Neural cell (in vitro differentiated cells): ENCODE data around the gene RPL26. TPM values are rescaled to one million over a fixed set of nuclear protein-coding genes. Genes with fewer than 3 reads are reported as not detected.

Experiments
- H2AFZ ChIP-seq: fragments of 200-600, 300-800 bp; sonication (generic), shearing (Covaris generic); 2 replicates; pipeline ENCODE4 v1.6.0; 2014; ENCODE audit warnings: low read depth, mild to moderate bottlenecking, antibody characterized with exemption, low read length, moderate library complexity
- H3F3A ChIP-seq: fragments of 200-600 bp; shearing (Covaris generic); 2 replicates; pipeline ENCODE4 v1.6.1; 2016; ENCODE audit warnings: mild to moderate bottlenecking, moderate library complexity, mixed read lengths, antibody characterized with exemption, low read length; ENCODE audit not compliant: insufficient read depth, poor library complexity, severe bottlenecking
- H3K27ac ChIP-seq: fragments of 200-600, 300-800 bp; sonication (generic), shearing (Covaris generic); 2 replicates; pipeline ENCODE4 v1.5.1; 2014; ENCODE audit warnings: mild to moderate bottlenecking, low read length, moderate library complexity
- H3K27me3 ChIP-seq: fragments of 300-800, 200-600 bp; sonication (generic), shearing (Covaris generic); 2 replicates; pipeline ENCODE4 v1.6.0; 2014; ENCODE audit warnings: mild to moderate bottlenecking, low read depth, low read length, moderate library complexity; ENCODE audit not compliant: insufficient read depth
- H3K36me3 ChIP-seq: fragments of 300-800, 200-600 bp; sonication (generic), shearing (Covaris generic); 2 replicates; pipeline ENCODE4 v1.5.1; 2014; ENCODE audit warnings: mild to moderate bottlenecking, antibody characterized with exemption, low read length, moderate library complexity; ENCODE audit not compliant: insufficient read depth
- H3K4me2 ChIP-seq: fragments of 300-800, 200-600 bp; sonication (generic), shearing (Covaris generic); 2 replicates; pipeline ENCODE4 v1.6.0; 2014; ENCODE audit warnings: mild to moderate bottlenecking, low read length
- H3K4me3 ChIP-seq: fragments of 300-800, 200-600 bp; sonication (generic), shearing (Covaris generic); 2 replicates; pipeline ENCODE4 v1.5.1; 2014; ENCODE audit warnings: mild to moderate bottlenecking, low read length, moderate library complexity
- H3K79me2 ChIP-seq: fragments of 200-600 bp; shearing (Covaris generic); replicated peaks from 2 replicates; pipeline ENCODE4 v1.6.0; 2014; ENCODE audit warnings: mild to moderate bottlenecking, low read length, moderate library complexity; ENCODE audit not compliant: insufficient read depth
- H3K9ac ChIP-seq: fragments of 300-800, 200-600 bp; sonication (generic), shearing (Covaris generic); 2 replicates; pipeline ENCODE4 v1.6.1; 2016; ENCODE audit warnings: mild to moderate bottlenecking, low read length, mixed read lengths
- H3K9me2 ChIP-seq: fragments of 200-600 bp; shearing (Covaris generic); 2 replicates; pipeline ENCODE4 v1.6.1; 2016; ENCODE audit warnings: mild to moderate bottlenecking, low read length, mixed read lengths; ENCODE audit not compliant: insufficient read depth
- H3K9me3 ChIP-seq: fragments of 200-600, 300-800 bp; sonication (generic), shearing (Covaris generic); 2 replicates; pipeline ENCODE4 v1.6.1; 2016; ENCODE audit warnings: mild to moderate bottlenecking, mixed run types, low read length, moderate library complexity, mixed read lengths
- H4K20me1 ChIP-seq: fragments of 200-600 bp; shearing (Covaris generic); 2 replicates; pipeline ENCODE4 v1.6.1; 2016; ENCODE audit warnings: mild to moderate bottlenecking, mixed run types; ENCODE audit not compliant: insufficient read depth
- EP300 ChIP-seq: fragments of 450-650 bp; conservative IDR thresholded peaks from 2 replicates; pipeline ENCODE4 v1.6.1; 2014; ENCODE audit warnings: antibody characterized with exemption, mild to moderate bottlenecking, moderate library complexity; ENCODE audit not compliant: poor library complexity, severe bottlenecking
- EZH2 ChIP-seq: fragments of 200-600, 300-800 bp; shearing (Covaris generic), sonication (generic); IDR thresholded peaks from 2 replicates; pipeline ENCODE4 v1.6.1; 2014; ENCODE audit warnings: antibody characterized with exemption, low read length, borderline replicate concordance, mild to moderate bottlenecking; ENCODE audit not compliant: insufficient read depth, poor library complexity, severe bottlenecking
- MXI1 ChIP-seq: fragments of 450-650 bp; conservative IDR thresholded peaks from 2 replicates; pipeline ENCODE4 v1.6.1; 2014; ENCODE audit warnings: antibody characterized with exemption, mild to moderate bottlenecking; ENCODE audit not compliant: poor library complexity, severe bottlenecking
- POLR2AphosphoS5 ChIP-seq: IDR thresholded peaks from 2 replicates; pipeline ENCODE4 v1.6.1; 2012
- RAD21 ChIP-seq: fragments of 450-650 bp; conservative IDR thresholded peaks from 2 replicates; pipeline ENCODE4 v1.6.1; 2014; ENCODE audit warnings: antibody characterized with exemption, mild to moderate bottlenecking, moderate library complexity
- SMC3 ChIP-seq: fragments of 450-650 bp; conservative IDR thresholded peaks from 2 replicates; pipeline ENCODE4 v1.6.1; 2014; ENCODE audit warnings: antibody characterized with exemption, mild to moderate bottlenecking, moderate library complexity; ENCODE audit not compliant: poor library complexity
- TAF1 ChIP-seq: IDR thresholded peaks from 2 replicates; pipeline ENCODE4 v1.6.1; 2012; ENCODE audit warnings: low read depth
- polyA plus RNA-seq: library from polyadenylated mRNA; depleted of rRNA; stranded (reverse); fragments of >200 nt; gene quantifications from 2 replicates; pipeline ENCODE4 v1.2.3, GENCODE V29; 2014
- TF ChIP-seq, protein P1 (sequence below): IDR thresholded peaks from 2 replicates; pipeline ENCODE4 v1.6.1; 2012; ENCODE audit warnings: borderline replicate concordance
- TF ChIP-seq, protein P2 (sequence below): fragments of 450-650 bp; IDR thresholded peaks from 2 replicates; pipeline ENCODE4 v1.5.1; 2014; ENCODE audit warnings: antibody characterized with exemption, mild to moderate bottlenecking, moderate library complexity; ENCODE audit not compliant: poor library complexity, severe bottlenecking

The RPL26 gene
- polyA plus RNA-seq, 1 donor from 2014 or later = 4,061 TPM

DNA sequence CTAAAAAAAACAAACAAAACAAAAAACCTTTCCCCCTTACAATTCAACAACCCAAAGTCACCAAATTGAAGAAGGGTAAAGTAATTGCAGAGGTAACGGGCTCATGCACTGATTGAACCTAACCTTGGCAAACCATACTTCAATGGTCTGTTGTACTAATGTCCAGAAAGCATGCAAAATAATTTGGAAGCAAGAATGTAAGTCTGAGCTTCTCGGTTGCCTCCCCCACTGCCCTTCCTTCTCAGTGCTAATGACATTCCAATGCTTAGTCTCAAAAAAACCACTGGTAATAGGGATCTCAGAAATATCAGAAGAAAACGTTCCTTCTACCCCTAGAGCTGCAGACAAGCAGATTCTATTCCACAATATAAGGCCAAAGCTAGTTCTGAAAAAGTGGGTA lies 22.2 kb downstream of the RPL26 start:
- no peak overlapping the region for H3K27ac ChIP-seq
- no peak overlapping the region for H3K4me3 ChIP-seq

DNA sequence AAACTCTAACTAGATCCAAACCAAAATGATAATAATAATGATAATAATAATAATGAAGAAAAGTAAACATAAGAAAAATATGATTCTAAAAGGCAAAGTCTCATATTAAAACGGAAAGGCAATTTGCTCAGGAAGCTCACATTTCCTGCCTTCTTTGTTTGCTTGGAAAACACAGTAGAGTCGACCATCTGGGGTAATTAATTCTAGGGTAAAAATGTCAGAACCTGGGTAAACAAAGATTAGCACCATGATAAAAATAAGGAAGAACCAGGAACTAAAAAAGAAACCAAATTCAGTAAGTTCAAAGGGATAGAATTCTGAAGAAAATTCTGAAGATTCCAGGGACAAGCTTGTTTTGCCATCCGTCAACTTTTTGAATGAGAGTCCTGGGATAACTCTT lies 22.7 kb downstream of the RPL26 start:
- Histone ChIP-seq H3K27ac (no peak overlapping the region), H3K79me2 (no peaks in the 10 kb centered on the region), H3K9ac (no peak overlapping the region), H3K27me3 (no peaks in the 10 kb centered on the region), H2AFZ (no peak overlapping the region), H3K9me3 (no peaks in the 10 kb centered on the region), H3K36me3 (no peaks in the 10 kb centered on the region), H3K4me2 (no peak overlapping the region), H4K20me1 (no peaks in the 10 kb centered on the region), H3F3A (no peaks in the 10 kb centered on the region), H3K4me3 (no peak overlapping the region), H3K9me2 (no peaks in the 10 kb centered on the region)
- TF ChIP-seq SMC3 = no peak
- no peak for TF ChIP-seq TAF1
- TF ChIP-seq MXI1 = no peak
- no peak for TF ChIP-seq EZH2
- TF ChIP-seq RAD21 = no peak
- TF ChIP-seq EP300 = no peak
- no peak for TF ChIP-seq POLR2AphosphoS5
- TF ChIP-seq, protein P1, sequence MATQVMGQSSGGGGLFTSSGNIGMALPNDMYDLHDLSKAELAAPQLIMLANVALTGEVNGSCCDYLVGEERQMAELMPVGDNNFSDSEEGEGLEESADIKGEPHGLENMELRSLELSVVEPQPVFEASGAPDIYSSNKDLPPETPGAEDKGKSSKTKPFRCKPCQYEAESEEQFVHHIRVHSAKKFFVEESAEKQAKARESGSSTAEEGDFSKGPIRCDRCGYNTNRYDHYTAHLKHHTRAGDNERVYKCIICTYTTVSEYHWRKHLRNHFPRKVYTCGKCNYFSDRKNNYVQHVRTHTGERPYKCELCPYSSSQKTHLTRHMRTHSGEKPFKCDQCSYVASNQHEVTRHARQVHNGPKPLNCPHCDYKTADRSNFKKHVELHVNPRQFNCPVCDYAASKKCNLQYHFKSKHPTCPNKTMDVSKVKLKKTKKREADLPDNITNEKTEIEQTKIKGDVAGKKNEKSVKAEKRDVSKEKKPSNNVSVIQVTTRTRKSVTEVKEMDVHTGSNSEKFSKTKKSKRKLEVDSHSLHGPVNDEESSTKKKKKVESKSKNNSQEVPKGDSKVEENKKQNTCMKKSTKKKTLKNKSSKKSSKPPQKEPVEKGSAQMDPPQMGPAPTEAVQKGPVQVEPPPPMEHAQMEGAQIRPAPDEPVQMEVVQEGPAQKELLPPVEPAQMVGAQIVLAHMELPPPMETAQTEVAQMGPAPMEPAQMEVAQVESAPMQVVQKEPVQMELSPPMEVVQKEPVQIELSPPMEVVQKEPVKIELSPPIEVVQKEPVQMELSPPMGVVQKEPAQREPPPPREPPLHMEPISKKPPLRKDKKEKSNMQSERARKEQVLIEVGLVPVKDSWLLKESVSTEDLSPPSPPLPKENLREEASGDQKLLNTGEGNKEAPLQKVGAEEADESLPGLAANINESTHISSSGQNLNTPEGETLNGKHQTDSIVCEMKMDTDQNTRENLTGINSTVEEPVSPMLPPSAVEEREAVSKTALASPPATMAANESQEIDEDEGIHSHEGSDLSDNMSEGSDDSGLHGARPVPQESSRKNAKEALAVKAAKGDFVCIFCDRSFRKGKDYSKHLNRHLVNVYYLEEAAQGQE = no peak
- TF ChIP-seq, protein P2, sequence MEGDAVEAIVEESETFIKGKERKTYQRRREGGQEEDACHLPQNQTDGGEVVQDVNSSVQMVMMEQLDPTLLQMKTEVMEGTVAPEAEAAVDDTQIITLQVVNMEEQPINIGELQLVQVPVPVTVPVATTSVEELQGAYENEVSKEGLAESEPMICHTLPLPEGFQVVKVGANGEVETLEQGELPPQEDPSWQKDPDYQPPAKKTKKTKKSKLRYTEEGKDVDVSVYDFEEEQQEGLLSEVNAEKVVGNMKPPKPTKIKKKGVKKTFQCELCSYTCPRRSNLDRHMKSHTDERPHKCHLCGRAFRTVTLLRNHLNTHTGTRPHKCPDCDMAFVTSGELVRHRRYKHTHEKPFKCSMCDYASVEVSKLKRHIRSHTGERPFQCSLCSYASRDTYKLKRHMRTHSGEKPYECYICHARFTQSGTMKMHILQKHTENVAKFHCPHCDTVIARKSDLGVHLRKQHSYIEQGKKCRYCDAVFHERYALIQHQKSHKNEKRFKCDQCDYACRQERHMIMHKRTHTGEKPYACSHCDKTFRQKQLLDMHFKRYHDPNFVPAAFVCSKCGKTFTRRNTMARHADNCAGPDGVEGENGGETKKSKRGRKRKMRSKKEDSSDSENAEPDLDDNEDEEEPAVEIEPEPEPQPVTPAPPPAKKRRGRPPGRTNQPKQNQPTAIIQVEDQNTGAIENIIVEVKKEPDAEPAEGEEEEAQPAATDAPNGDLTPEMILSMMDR = no peak

More for the DNA sequence above, 22.2 kb downstream of the RPL26 start:
- Histone ChIP-seq H3K9me2 (no peaks in the 10 kb centered on the region), H3K9ac (no peak overlapping the region), H3K79me2 (no peaks in the 10 kb centered on the region), H3K9me3 (no peaks in the 10 kb centered on the region), H3F3A (no peaks in the 10 kb centered on the region), H3K36me3 (no peaks in the 10 kb centered on the region), H4K20me1 (no peaks in the 10 kb centered on the region), H2AFZ (no peak overlapping the region), H3K4me2 (no peak overlapping the region), H3K27me3 (no peaks in the 10 kb centered on the region)
- TF ChIP-seq, protein P1 = no peak
- no peak for TF ChIP-seq EZH2
- TF ChIP-seq, protein P2 = no peak
- TF ChIP-seq MXI1 = no peak
